NT2/D1 (cell line): ENCODE results near the gene ANG.

Experiments used
- SUZ12 ChIP-seq: IDR thresholded peaks from 2 replicates; pipeline ENCODE4 v1.6.1; 2011; ENCODE audit not compliant: insufficient read length, insufficient read depth; ENCODE audit errors: extremely low read depth
- YY1 ChIP-seq: IDR thresholded peaks from 2 replicates; pipeline ENCODE4 v1.6.1; 2011; ENCODE audit not compliant: insufficient read length, insufficient read depth

- TF ChIP-seq YY1 (no peak), SUZ12 (no peak)
Observed at GRCh38 chr14:20683891-20684661, 4.5 kb upstream of the ANG start, which contains the start of gene RNASE4.
